HG03575 (cell line): ENCODE measurements around the gene AGER.
"Not testable (repeated sequence)": the region's sequence is repeated elsewhere in the genome, so short reads cannot be mapped to it uniquely, and the experiment has no call there.

Experiments used
- ATAC-seq: cut with Tn5 transposase; IDR thresholded peaks from one replicate; pipeline ENCODE4 v1.9.1; 2021; ENCODE audit not compliant: unreplicated experiment, insufficient number of reproducible peaks, low FRiP score; ENCODE audit errors: extremely low read depth

AGER gene

GRCh38 chr6:32152769-32153563 lies 31.1 kb downstream of the AGER start:
- no peak for ATAC-seq

- no peak for ATAC-seq
Measured at GRCh38 chr6:32151863-32152768, 31.9 kb downstream of the AGER start, which contains the start of gene PRRT1. PRRT1 (minus strand) TSS chr6:32151939; CDS start chr6:32151827, 112 bp downstream.

- no peak for ATAC-seq
Measured at GRCh38 chr6:32151181-32151862, 32.7 kb downstream of the AGER start.

GRCh38 chr6:32149932-32150870 lies 33.9 kb downstream of the AGER start:
- ATAC-seq = no peak

- ATAC-seq = no peak
Measured at GRCh38 chr6:32149092-32149755, 34.8 kb downstream of the AGER start.

DNA sequence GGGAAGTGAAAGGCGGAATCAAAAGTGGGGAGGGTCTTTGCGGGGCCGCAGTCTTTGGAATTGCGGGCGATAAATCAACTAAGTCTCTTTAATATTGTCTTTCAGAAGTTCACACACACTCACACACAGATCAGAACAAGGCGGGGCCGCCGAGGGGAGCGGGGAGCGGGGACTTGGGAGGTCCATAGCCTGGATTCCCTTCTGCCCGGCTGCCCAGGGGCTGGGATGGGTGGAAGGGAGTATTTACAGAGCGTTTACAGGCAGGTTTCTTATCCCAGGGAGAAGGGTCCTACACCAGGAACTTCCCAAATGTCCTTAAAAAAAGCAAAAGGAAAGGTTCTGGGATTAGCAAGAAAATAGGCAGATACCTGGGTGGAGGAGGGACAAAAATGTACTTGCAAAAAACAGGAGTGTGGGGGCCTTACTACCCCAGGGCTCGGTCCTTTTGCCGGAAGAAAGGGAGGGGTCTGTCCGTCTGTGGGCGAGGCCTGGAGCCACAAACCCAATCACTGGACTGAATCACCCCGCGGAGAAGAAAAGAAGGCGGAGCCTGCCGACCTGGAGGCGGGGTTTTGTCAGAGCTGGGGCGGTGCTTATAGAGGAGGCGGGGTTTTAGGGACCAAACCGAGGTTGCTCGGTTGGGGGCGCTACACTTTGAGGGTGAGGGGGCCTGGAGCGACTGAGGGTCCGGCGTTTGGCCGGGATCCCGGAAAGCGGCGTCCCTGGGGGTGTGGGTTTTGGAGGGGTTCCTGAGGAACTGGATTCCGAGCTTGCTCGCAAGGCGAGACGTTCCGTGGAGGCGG lies 35.6 kb downstream of the AGER start:
- ATAC-seq = no peak

- no peak for ATAC-seq
Measured at GRCh38 chr6:32147401-32148132, 36.5 kb downstream of the AGER start.

DNA sequence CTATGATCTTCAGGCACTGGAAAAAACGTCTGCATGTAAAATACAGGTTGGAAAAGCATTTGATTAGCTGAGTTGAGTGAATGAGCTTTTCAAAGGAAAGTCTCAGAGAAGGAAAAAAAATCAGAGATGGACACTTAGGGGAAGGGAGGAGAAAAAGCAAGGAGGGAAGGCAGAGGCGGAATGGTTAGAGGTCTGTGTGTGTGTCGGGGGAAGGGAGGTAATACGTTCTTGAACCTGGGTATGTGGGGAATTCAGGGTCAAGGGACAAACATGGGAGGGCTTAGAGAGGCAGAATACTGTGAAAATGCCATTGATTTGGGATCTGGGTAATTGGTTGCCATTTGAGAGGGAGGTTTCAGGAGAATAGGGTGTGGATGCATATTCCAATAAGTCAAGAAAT lies 37.4 kb downstream of the AGER start:
- no peak for ATAC-seq

DNA sequence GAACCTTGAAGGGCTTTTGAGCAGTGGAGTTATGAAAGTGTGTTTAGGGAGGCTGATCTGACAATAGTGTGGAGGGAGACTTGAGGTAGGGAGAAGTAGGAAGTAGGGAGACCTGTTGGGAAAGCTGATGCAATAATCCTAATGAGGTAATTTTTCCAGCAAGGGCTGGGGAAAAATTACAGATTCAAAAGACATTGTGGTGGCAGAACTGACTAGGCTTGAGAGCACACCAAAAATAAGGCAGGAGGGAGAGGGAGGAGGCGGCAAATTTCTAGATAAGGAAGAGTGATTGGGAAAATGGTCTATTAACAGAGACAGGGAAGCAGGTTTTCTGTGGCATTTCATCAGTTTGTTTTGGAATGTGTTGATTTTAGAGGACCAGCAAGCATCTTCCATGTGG lies 37.8 kb downstream of the AGER start:
- no peak for ATAC-seq

DNA sequence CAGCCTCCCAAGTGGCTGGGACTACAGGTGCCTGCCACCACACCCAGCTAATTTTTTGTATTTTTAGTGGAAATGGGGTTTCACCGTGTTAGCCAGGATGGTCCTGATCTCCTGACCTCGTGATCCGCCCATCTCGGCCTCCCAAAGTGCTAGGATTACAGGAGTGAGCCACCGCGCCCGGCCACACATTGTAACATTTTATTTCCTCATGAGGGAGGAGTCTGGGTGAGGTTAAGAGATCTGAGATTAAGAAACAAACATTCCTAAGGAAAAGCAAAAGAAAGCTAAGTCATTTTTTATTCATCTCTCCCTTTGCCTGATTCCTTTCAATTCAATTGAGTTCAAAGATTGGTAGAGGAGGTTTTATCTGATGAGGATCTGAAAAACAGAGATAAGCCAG lies 39.8 kb downstream of the AGER start:
- ATAC-seq = not testable (repeated sequence)

DNA sequence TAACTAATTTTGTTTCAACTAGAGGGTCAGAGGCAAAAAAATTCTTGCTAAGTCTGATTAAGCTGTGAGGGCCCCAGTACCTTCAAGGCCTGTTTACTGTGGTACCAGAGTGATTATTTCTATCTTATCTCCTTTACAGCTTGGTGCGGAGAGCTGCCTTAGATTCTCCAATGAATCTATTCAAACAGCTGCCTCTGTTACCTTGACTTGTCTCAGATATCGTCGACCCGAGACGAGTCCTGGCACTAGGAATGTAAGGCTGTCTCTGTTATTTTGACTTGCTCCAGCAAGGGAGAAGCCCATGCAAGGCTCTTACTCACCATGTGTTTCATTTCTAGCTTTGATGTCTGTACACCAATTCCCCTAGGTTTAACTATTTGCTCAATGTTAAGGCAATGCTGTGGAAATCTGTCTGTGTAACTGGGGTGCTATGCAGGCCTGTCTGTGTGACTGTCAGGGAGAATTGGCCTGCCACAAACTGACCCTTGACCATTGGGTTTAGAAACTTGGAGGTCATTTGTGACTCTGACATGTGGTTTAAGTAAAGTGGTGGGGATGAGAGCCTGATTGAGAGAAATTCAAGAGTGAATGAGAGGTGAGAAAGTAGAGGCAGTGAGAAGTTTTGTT lies 43.5 kb downstream of the AGER start:
- no peak for ATAC-seq

- no peak for ATAC-seq
Measured at GRCh38 chr6:32139590-32139989, 44.5 kb downstream of the AGER start.

- no peak for ATAC-seq
Measured at GRCh38 chr6:32137454-32137853, 46.6 kb downstream of the AGER start.

DNA sequence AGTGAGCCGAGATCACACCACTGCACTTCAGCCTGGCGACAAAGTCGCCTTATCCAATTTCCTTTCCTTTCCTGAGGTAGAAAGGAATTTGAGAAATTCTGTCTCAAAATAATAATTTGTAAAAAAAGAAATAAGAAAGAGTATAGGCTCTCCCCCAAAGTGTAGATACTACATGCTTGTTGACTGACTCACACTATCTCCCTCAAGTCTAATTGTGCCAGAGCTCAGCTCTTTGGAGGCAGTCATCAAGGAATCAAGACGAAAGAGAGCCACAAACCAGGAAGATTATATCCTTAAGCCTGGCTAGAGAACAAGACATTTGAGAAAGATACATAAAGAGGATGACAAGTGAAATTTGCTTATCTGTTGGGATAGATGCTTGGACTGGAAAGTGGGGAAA lies 50.3 kb downstream of the AGER start:
- ATAC-seq = no peak

DNA sequence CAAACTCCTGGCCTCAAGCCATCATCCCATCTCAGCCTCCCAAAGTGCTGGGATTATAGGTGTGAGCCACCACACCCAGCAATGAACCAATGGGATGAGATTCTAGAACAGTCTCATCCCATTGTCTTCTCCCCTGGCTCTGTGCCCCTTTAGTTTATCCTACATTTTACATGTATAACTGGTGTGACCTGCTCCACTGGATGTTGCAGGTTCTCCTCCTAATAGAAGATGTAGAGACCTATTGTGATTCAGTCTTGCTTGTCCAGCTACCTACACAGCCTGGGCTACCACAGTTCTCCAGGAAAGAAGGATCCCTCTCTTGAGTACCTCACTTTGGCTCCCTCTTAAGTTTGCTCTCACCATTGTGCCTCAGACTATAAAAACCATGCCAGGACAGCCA lies 51.9 kb downstream of the AGER start:
- ATAC-seq = no peak

DNA sequence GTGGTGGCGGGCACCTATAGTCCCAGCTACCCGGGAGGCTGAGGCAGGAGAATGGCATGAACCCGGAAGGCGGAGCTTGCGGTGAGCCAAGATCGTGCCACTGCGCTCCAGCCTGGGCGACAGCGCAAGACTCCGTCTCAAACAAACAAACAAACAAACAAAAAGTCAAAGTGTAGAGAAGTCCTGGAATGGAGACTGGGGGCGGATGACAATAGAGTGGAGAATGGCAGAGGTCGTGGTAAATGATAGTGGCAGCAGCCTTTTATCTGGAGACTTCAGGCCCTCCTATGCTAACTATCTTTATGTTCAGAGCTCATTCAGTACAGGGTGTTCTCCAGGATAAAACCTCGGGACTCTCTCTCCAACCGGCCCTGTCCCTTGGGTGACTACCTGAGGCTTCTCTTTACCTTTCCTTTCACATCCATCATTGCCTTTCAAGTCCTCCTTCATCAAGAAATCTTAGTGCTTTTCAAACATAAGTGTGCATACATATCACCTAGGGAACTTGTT lies 52.6 kb downstream of the AGER start:
- ATAC-seq = no peak
